ENCODE results near the gene AP3M1. TPM values are rescaled to one million over a fixed set of nuclear protein-coding genes. Genes with fewer than 3 reads are reported as not detected.

AP3M1 gene
- total RNA-seq, 1 experiment from 2014 or later: 37.4 TPM

DNA sequence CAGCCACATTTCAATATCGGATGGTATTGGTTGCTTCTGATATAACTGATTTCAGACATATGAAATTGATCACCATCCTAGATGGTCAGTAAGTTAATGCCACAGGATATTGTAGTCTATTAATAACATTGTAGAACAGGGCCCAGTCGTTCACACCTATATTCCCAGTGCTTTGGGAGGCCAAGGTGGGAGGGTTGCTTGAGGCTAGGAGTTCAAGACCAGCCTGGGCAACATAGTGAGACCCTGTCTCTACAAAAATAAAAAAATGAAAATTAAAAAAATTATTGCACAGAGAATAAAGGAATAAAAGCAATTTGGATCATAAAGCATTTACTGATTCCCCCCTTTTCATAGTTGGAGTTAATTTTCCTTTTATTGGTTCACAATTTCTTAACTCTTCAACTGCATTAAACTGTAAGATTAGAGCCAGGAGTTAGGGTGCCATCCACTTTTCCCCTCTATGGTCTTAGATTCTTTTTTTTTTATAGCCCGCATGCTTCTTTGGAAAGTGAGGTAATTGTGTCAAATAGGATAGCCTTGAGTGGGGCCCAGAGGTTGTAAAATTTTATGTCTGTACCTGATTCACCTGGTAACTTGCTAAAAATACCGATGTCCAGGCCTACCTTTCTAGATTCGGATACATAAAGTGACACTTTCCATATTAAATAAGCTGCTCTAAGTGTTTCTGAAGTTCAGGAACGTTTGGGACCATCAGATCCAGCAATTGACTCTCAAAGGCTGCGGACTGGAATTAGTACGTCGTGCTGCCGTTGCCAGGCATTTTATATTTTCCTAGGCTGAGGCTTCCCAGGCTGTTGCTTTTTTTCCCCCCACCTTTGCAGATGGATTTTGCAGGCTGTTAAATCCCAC lies 25.1 kb upstream of the AP3M1 start:
- no peaks in the 10 kb centered on the region for H3K27me3 Mint-ChIP-seq (ENCODE audit: low read depth)
- Histone ChIP-seq H2BK12ac (ENCODE audit: insufficient read length, low read depth, low read length) (no peak overlapping the region), H3K4me2 (ENCODE audit: insufficient read depth, insufficient read length, low read length) (peak overlapping the region; percentile 83)

More for the DNA sequence above, 25.1 kb upstream of the AP3M1 start:
- Histone ChIP-seq H3K79me2 (ENCODE audit: insufficient read depth, low read length) (peaks cover 2% of the 10 kb centered on the region; the same call in 1 of the 2 replicates), H3K27ac (ENCODE audit: insufficient read length, low read depth, low read length) (no peak overlapping the region), H2AK5ac (ENCODE audit: insufficient read length, low read length) (no peak overlapping the region), H3K23me2 (ENCODE audit: insufficient read length, low read depth, low read length, poor library complexity, severe bottlenecking) (peaks cover 7% of the 10 kb centered on the region), H3K79me1 (ENCODE audit: insufficient read depth, low read depth, low read length, poor library complexity, severe bottlenecking) (no peaks in the 10 kb centered on the region), H2AFZ (ENCODE audit: low read length) (no peak overlapping the region), H3K4me1 (ENCODE audit: insufficient read depth, low read length) (peaks cover 7% of the 10 kb centered on the region), H4K5ac (ENCODE audit: insufficient read length, low read depth, low read length) (no peak overlapping the region), H3K4ac (ENCODE audit: low read depth, low read length) (no peak overlapping the region), H3K18ac (ENCODE audit: insufficient read length, low read depth, low read length) (no peak overlapping the region), H3T11ph (ENCODE audit: low read length) (no peak overlapping the region), H4K20me1 (ENCODE audit: control insufficient read depth, insufficient read depth, insufficient read length) (no peaks in the 10 kb centered on the region), H3K14ac (ENCODE audit: insufficient read depth, low read length) (no peak overlapping the region), H3K23ac (ENCODE audit: insufficient read length, low read depth, low read length) (no peak overlapping the region), H3K9ac (ENCODE audit: extremely low read depth, insufficient read length, low read length) (no peak overlapping the region), H4K91ac (ENCODE audit: insufficient read length, low read depth, low read length) (no peak overlapping the region), H2BK5ac (ENCODE audit: insufficient read length, low read length) (no peak overlapping the region), H2BK20ac (ENCODE audit: low read depth, low read length, poor library complexity, severe bottlenecking) (no peak overlapping the region), H3K56ac (ENCODE audit: insufficient read length, low read depth, low read length) (no peak overlapping the region), H2BK120ac (ENCODE audit: low read depth, low read length, poor library complexity, severe bottlenecking) (no peak overlapping the region), H2BK15ac (ENCODE audit: low read depth, low read length) (no peak overlapping the region), H4K8ac (replicated peaks; ENCODE audit: insufficient read length, low read depth, low read length) (no peak overlapping the region), H3K9me3 (ENCODE audit: control insufficient read depth, low read depth, low read length) (no peaks in the 10 kb centered on the region), H3K27me3 (ENCODE audit: insufficient read depth, low read length) (no peaks in the 10 kb centered on the region)
- peaks cover 0 to 3% (median 0%) of the 10 kb centered on the region in 3 experiments; a peak in 2 of 7 replicates for H3K36me3 Mint-ChIP-seq (ENCODE audit: insufficient read depth in 1 of 3, low read depth in 3 of 3)
- peaks cover 22 to 28% of the 10 kb centered on the region in 2 experiments for H3K4me1 Mint-ChIP-seq
- H3K27ac Mint-ChIP-seq: peak overlapping the region; percentile 94 to 97 (median 96); a peak in 6 of 7 replicates
- DNase-seq: no peak
- peak overlapping the region; percentile 89 to 90 for H3K4me3 Mint-ChIP-seq
- WGBS (ENCODE audit: extremely low coverage, insufficient read length, low lambda C conversion rate): no CpG with 5 or more reads among the region's 10 CpGs
- H3K9me3 Mint-ChIP-seq: no peaks in the 10 kb centered on the region
- TF ChIP-seq, protein P1, sequence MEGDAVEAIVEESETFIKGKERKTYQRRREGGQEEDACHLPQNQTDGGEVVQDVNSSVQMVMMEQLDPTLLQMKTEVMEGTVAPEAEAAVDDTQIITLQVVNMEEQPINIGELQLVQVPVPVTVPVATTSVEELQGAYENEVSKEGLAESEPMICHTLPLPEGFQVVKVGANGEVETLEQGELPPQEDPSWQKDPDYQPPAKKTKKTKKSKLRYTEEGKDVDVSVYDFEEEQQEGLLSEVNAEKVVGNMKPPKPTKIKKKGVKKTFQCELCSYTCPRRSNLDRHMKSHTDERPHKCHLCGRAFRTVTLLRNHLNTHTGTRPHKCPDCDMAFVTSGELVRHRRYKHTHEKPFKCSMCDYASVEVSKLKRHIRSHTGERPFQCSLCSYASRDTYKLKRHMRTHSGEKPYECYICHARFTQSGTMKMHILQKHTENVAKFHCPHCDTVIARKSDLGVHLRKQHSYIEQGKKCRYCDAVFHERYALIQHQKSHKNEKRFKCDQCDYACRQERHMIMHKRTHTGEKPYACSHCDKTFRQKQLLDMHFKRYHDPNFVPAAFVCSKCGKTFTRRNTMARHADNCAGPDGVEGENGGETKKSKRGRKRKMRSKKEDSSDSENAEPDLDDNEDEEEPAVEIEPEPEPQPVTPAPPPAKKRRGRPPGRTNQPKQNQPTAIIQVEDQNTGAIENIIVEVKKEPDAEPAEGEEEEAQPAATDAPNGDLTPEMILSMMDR (conservative IDR thresholded peaks at IDR 0.05): no peak

Data from H9 (cell line).